SK-N-MC (cell line): ENCODE measurements around the gene RNF223.

ENCODE experiments used
- EZH2 ChIP-seq: fragments of 200-600 bp; sonication (generic); IDR thresholded peaks from one replicate; pipeline ENCODE4 v1.6.1; 2017; ENCODE audit warnings: antibody characterized with exemption
- FOXP2 ChIP-seq: optimal IDR thresholded peaks from 2 replicates; pipeline ENCODE3; 2011; ENCODE audit warnings: mild to moderate bottlenecking, moderate library complexity; ENCODE audit not compliant: insufficient read depth; ENCODE audit errors: extremely low read length, control extremely low read depth
- POLR2AphosphoS5 ChIP-seq: IDR thresholded peaks from 2 replicates; pipeline ENCODE4 v1.6.1; 2012; ENCODE audit warnings: mild to moderate bottlenecking, low read depth, low read length, borderline replicate concordance

GRCh38 chr1:1046243-1046642 is 27.9 kb downstream of the RNF223 start:
- no peak for TF ChIP-seq EZH2
- TF ChIP-seq POLR2AphosphoS5, result no peak
- TF ChIP-seq FOXP2, result no peak
